K562 (cell line): Measurements from ENCODE around the gene ADGRL3. TPM values are rescaled to one million over a fixed set of nuclear protein-coding genes. Genes with fewer than 3 reads are reported as not detected.

Experiments used
- ATAC-seq: fragments of 200-7000 bp; cut with Tn5 transposase; 3 replicates; pipeline ENCODE4 v1.9.1; 2020; ENCODE audit warnings: moderate library complexity
- BruUV-seq: library from RNA; stranded (reverse); fragments of 400-500 nt; replicated peaks from 2 replicates; lab custom pipeline; 2021; lab: Mats Ljungman, UMichigan
- CTCF ChIA-PET: fragments of 300-600 bp; formaldehyde crosslinking; extraction: SDS; loops from one replicate; lab custom pipeline; 2021; ENCODE audit warnings: low intra/inter-chr PET ratio; lab: Yijun Ruan, JAX
- POLR2A ChIA-PET: fragments of 300-600, 350-650 bp; sonication (Branson Sonifier 250); formaldehyde crosslinking; extraction: SDS; loops from one replicate; lab custom pipeline; 2021; ENCODE audit warnings: antibody characterized with exemption, inconsistent platforms; lab: Yijun Ruan, JAX
- DNase-seq, 4 experiments: peaks; one replicate each; pipeline versions ENCODE4 v3.0.0 to v3.0.0-alpha.2; 2011 to 2018; ENCODE audit warnings: low spot score in 3 of 4, mixed read lengths in 3 of 4; ENCODE audit errors: extremely low read depth in 1 of 4
- FAIRE-seq: peaks from 2 replicates; lab custom pipeline; 2011; peaks lifted over from hg19 to GRCh38; lab: Jason Lieb, UNC
- H2AFZ ChIP-seq: 2 replicates; pipeline ENCODE4 v1.6.0; 2011; ENCODE audit warnings: low read depth, low read length, control low read depth, inconsistent platforms
- H3K27ac ChIP-seq: fragments of 200-600 bp; 3 replicates; pipeline ENCODE4 v1.8.0; 2011; ENCODE audit warnings: low read depth, mild to moderate bottlenecking, control low read depth, inconsistent platforms, low read length, moderate library complexity, mixed read lengths; ENCODE audit errors: extremely low read depth
- H3K27me3 ChIP-seq, 2 experiments: fragments of 300-600 bp in 1 of 2; 2 replicates in 1 of 2; 3 replicates in 1 of 2; pipeline versions ENCODE4 v1.6.0 to v1.8.0; 2011; ENCODE audit warnings: inconsistent platforms in 2 of 2, low read length in 2 of 2, mild to moderate bottlenecking in 1 of 2, mixed read lengths in 1 of 2, moderate library complexity in 1 of 2; ENCODE audit not compliant: control insufficient read depth in 2 of 2, insufficient read depth in 2 of 2
- H3K36me3 ChIP-seq: fragments of 300-600 bp; 3 replicates; pipeline ENCODE4 v1.8.0; 2011; ENCODE audit warnings: mild to moderate bottlenecking, low read length, inconsistent platforms; ENCODE audit not compliant: control insufficient read depth, insufficient read depth
- H3K4me1 ChIP-seq, 2 experiments: fragments of 200-600 bp in 1 of 2; replicated peaks in 1 of 2; 2 replicates in 1 of 2; 3 replicates in 1 of 2; pipeline versions ENCODE4 v1.5.1 to v1.8.0; 2011; ENCODE audit warnings: inconsistent platforms in 2 of 2, low read length in 2 of 2, mild to moderate bottlenecking in 1 of 2, mixed read lengths in 1 of 2, moderate library complexity in 1 of 2; ENCODE audit not compliant: control insufficient read depth in 2 of 2, insufficient read depth in 2 of 2
- H3K4me2 ChIP-seq: 2 replicates; pipeline ENCODE4 v1.6.1; 2011; ENCODE audit warnings: low read length, control low read depth, inconsistent platforms, mixed read lengths; ENCODE audit not compliant: insufficient read depth
- H3K4me3 ChIP-seq: fragments of 200-600 bp; sonication (generic), shearing (Covaris generic); 2 replicates; pipeline ENCODE4 v1.5.1; 2016; ENCODE audit warnings: control low read depth, inconsistent platforms
- H3K79me2 ChIP-seq: fragments of 200-600 bp; 3 replicates; pipeline ENCODE4 v1.8.0; 2011; ENCODE audit warnings: low read length, inconsistent platforms; ENCODE audit not compliant: control insufficient read depth, insufficient read depth
- H3K9ac ChIP-seq, 2 experiments: 2 replicates each; pipeline versions ENCODE4 v1.6.0 to v1.6.1; 2011; ENCODE audit warnings: low read depth in 2 of 2, low read length in 2 of 2, control low read depth in 1 of 2, inconsistent platforms in 1 of 2, mild to moderate bottlenecking in 1 of 2, mixed read lengths in 1 of 2; ENCODE audit not compliant: insufficient read depth in 1 of 2
- H3K9me1 ChIP-seq: one replicate; pipeline ENCODE4 v1.6.0; 2011; ENCODE audit warnings: inconsistent platforms, mild to moderate bottlenecking, low read length, moderate library complexity; ENCODE audit not compliant: control insufficient read depth, insufficient read depth
- H3K9me3 ChIP-seq: replicated peaks from 2 replicates; pipeline ENCODE4 v1.5.1; 2011; ENCODE audit warnings: low read depth, low read length, inconsistent platforms; ENCODE audit not compliant: control insufficient read depth, insufficient read depth
- H4K20me1 ChIP-seq: replicated peaks from 2 replicates; pipeline ENCODE4 v1.6.1; 2011; ENCODE audit warnings: low read length, inconsistent platforms, mixed read lengths; ENCODE audit not compliant: control insufficient read depth, insufficient read depth
- CAMTA2 ChIP-seq: fragments of 250-450 bp; sonication (Bioruptor Pico); conservative IDR thresholded peaks from 2 replicates; pipeline ENCODE4 v1.5.1; 2022
- CHAMP1 ChIP-seq: fragments of 450-650 bp; IDR thresholded peaks from 2 replicates; pipeline ENCODE4 v1.6.1; 2016; ENCODE audit warnings: mild to moderate bottlenecking
- HMGN3 ChIP-seq: IDR thresholded peaks from 2 replicates; pipeline ENCODE4 v1.6.1; 2011; ENCODE audit warnings: borderline replicate concordance, low read depth, mild to moderate bottlenecking, mixed read lengths, low read length; ENCODE audit not compliant: insufficient read length; ENCODE audit errors: extremely low read depth
- MAX ChIP-seq: sonication (generic); formaldehyde crosslinking; IDR thresholded peaks from 2 replicates; pipeline ENCODE4 v1.9.0; 2022; ENCODE audit warnings: mild to moderate bottlenecking, missing genetic modification reagents
- PREB ChIP-seq: sonication (generic); formaldehyde crosslinking; IDR thresholded peaks from 2 replicates; pipeline ENCODE4 v1.8.1; 2023; ENCODE audit warnings: mild to moderate bottlenecking, missing genetic modification reagents
- SRSF7 ChIP-seq: fragments of 200-400 bp; formaldehyde crosslinking; optimal IDR thresholded peaks from 2 replicates; pipeline ENCODE3; 2017; ENCODE audit warnings: mild to moderate bottlenecking, low read depth, low read length
- TBP ChIP-seq: optimal IDR thresholded peaks from 2 replicates; pipeline ENCODE3; 2011; ENCODE audit warnings: low read depth, low read length, improper control_type of control experiment
- YBX1 ChIP-seq: fragments of 450-650 bp; IDR thresholded peaks from 2 replicates; pipeline ENCODE4 v1.7.1; 2016; ENCODE audit warnings: mild to moderate bottlenecking
- ZFPM2 ChIP-seq: fragments of 250-450 bp; sonication (Bioruptor Pico); IDR thresholded peaks from 2 replicates; pipeline ENCODE4 v1.5.1; 2022; ENCODE audit warnings: mild to moderate bottlenecking
- ZNF75A ChIP-seq: fragments of 450-650 bp; formaldehyde crosslinking; IDR thresholded peaks from 2 replicates; pipeline ENCODE4 v1.4.0; 2020; ENCODE audit warnings: mild to moderate bottlenecking
- WGBS: fragments of 100-300 bp; shearing (Covaris generic); methylation state at CpG from one replicate; pipeline ENCODE4 v1.1.6; 2016; ENCODE audit warnings: low coverage, mixed read lengths; ENCODE audit not compliant: insufficient coverage; ENCODE audit errors: missing lambda C conversion rate; 5-methylcytosine and 5-hydroxymethylcytosine counted together
- in situ Hi-C: fragments of 300-500 bp; cut with MboI; formaldehyde crosslinking; loops from 4 replicates; pipeline ENCODE4 v1.15.0; 2018; ENCODE audit warnings: inconsistent platforms, mixed read lengths
- intact Hi-C: fragments of 100-400 bp; cut with micrococcal nuclease; formaldehyde crosslinking; loops from 2 replicates; pipeline ENCODE4 v1.14.2; 2022
- polyA plus RNA-seq, 8 experiments: library from polyadenylated mRNA; depleted of rRNA in 4 of 8; stranded (reverse) in 5 of 8; unstranded in 3 of 8; fragments of >200 nt; fragmentation: Nextera tagmentation in 2 of 8; fragmentation: Illumina TruSeq in 1 of 8; extraction: Ambion mirVana in 2 of 8; extraction: Trizol in 1 of 8; gene quantifications; 2 replicates each; pipeline versions ENCODE4 v1.2.1 to v1.2.3, GENCODE V29; 2011 to 2014; ENCODE audit warnings: inconsistent platforms in 1 of 8, missing spikeins in 1 of 8
- total RNA-seq, 7 experiments: library from RNA; depleted of rRNA in 6 of 7; stranded (reverse); fragments of >200 nt in 6 of 7; fragmentation: Illumina TruSeq in 2 of 7; extraction: Trizol in 2 of 7; gene quantifications; 2 replicates each; pipeline versions ENCODE4 v1.2.1 to v1.2.3, GENCODE V29; 2011 to 2021; ENCODE audit warnings: low replicate concordance in 1 of 7
- TF ChIP-seq, protein P1 (sequence below): fragments of 450-650 bp; conservative IDR thresholded peaks from 2 replicates; pipeline ENCODE4 v1.6.1; 2016; ENCODE audit warnings: missing genetic modification characterization, low read depth, mild to moderate bottlenecking, control low read depth, missing compliant biosample characterization

Gene ADGRL3
- total and polyA plus RNA-seq, 9 of the 15 experiments (the other 6 are each of a cell fraction or from before 2014, with no cell fraction given) = 0.03 to 0.14 (median 0.04) TPM; not detected in 2

DNA sequence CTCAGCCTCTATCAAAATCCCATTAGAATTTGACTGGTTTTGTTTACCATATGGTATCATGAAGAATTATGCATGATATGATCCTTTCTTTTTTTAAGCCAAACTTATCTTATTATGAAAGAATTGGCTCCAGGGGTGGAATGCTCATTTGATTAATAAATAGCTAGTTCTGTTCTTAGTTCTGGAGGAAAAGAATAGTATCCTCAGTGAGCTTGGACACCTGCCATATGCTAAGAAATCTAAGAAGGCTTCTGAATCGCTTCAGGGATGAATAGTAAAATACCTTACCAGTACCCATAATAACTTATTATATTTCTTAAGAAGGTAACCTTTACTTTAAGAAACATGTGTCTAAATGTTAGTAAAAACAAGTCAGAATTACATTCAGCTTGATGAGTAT is 803.6 kb downstream of the ADGRL3 start:
- CTCF ChIA-PET = no interaction called here
- H3K4me2 ChIP-seq = no peak overlapping the region
- intact Hi-C loops (no loop called here), in situ Hi-C loops (no loop called here)
- H3K9me1 ChIP-seq = no peaks in the 10 kb centered on the region
- H3K79me2 ChIP-seq = no peaks in the 10 kb centered on the region
- no peaks in the 10 kb centered on the region for H3K36me3 ChIP-seq
- FAIRE-seq (no peak), ATAC-seq (no peak), DNase-seq (no peak)
- no peaks in the 10 kb centered on the region for H3K9me3 ChIP-seq
- no TSS peak for BruUV-seq
- H3K27me3 ChIP-seq = no peaks in the 10 kb centered on the region
- no peak overlapping the region for H3K9ac ChIP-seq
- TF ChIP-seq TBP (no peak), HMGN3 (no peak), ZFPM2 (CRISPR knock-in tag) (no peak), MAX (CRISPR knock-in tag) (no peak), ZNF75A (CRISPR knock-in tag) (no peak), YBX1 (no peak), CAMTA2 (CRISPR knock-in tag) (no peak), CHAMP1 (no peak), PREB (CRISPR knock-in tag) (no peak), SRSF7 (no peak)
- TF ChIP-seq, protein P1, sequence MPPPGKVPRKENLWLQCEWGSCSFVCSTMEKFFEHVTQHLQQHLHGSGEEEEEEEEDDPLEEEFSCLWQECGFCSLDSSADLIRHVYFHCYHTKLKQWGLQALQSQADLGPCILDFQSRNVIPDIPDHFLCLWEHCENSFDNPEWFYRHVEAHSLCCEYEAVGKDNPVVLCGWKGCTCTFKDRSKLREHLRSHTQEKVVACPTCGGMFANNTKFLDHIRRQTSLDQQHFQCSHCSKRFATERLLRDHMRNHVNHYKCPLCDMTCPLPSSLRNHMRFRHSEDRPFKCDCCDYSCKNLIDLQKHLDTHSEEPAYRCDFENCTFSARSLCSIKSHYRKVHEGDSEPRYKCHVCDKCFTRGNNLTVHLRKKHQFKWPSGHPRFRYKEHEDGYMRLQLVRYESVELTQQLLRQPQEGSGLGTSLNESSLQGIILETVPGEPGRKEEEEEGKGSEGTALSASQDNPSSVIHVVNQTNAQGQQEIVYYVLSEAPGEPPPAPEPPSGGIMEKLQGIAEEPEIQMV = no peak
- 0% methylated on average over 1 of the region's 1 CpG for WGBS
- H4K20me1 ChIP-seq = no peaks in the 10 kb centered on the region
- no peak overlapping the region for H3K4me3 ChIP-seq
- POLR2A ChIA-PET = no interaction called here
- H2AFZ ChIP-seq = no peak overlapping the region
- H3K27ac ChIP-seq = no peak overlapping the region
- no peaks in the 10 kb centered on the region for H3K4me1 ChIP-seq
